Diencephalon (tissue), 1 donor: ENCODE data around the gene PLEKHG1. TPM values are rescaled to one million over a fixed set of nuclear protein-coding genes. Genes with fewer than 3 reads are reported as not detected.

ENCODE experiments used
- total RNA-seq: library from RNA; depleted of rRNA; stranded (reverse); fragments of >200 nt; gene quantifications from one replicate; pipeline ENCODE4 v1.2.3, GENCODE V29; 2014

PLEKHG1 gene
- 13.8 TPM for total RNA-seq

GRCh38 chr6:150599199-150600009, at the start of gene PLEKHG1:
TSS of gene PLEKHG1 (plus strand) at chr6:150599885. CDS start at chr6:150733682, 133,797 bp downstream.

Other genes starting within 250 kb of the PLEKHG1 start
- gene IYD, start 230.9 kb upstream of the PLEKHG1 start, total RNA-seq, result 0.69 TPM